HG02852 (cell line): ENCODE results near the gene ZNF280C.
A peak's percentile ranks its signal among the peaks of the same experiment; 100 is the strongest.
"Not testable (repeated sequence)": the region's sequence is repeated elsewhere in the genome, so short reads cannot be mapped to it uniquely, and the experiment has no call there.

ENCODE experiments used
- ATAC-seq: cut with Tn5 transposase; IDR thresholded peaks from one replicate; pipeline ENCODE4 v1.9.1; 2021; ENCODE audit warnings: mild to moderate bottlenecking, moderate library complexity; ENCODE audit not compliant: unreplicated experiment

ZNF280C gene, protein sequence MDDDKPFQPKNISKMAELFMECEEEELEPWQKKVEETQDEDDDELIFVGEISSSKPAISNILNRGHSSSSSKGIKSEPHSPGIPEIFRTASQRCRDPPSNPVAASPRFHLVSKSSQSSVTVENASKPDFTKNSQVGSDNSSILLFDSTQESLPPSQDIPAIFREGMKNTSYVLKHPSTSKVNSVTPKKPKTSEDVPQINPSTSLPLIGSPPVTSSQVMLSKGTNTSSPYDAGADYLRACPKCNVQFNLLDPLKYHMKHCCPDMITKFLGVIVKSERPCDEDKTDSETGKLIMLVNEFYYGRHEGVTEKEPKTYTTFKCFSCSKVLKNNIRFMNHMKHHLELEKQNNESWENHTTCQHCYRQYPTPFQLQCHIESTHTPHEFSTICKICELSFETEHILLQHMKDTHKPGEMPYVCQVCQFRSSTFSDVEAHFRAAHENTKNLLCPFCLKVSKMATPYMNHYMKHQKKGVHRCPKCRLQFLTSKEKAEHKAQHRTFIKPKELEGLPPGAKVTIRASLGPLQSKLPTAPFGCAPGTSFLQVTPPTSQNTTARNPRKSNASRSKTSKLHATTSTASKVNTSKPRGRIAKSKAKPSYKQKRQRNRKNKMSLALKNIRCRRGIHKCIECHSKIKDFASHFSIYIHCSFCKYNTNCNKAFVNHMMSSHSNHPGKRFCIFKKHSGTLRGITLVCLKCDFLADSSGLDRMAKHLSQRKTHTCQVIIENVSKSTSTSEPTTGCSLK

DNA sequence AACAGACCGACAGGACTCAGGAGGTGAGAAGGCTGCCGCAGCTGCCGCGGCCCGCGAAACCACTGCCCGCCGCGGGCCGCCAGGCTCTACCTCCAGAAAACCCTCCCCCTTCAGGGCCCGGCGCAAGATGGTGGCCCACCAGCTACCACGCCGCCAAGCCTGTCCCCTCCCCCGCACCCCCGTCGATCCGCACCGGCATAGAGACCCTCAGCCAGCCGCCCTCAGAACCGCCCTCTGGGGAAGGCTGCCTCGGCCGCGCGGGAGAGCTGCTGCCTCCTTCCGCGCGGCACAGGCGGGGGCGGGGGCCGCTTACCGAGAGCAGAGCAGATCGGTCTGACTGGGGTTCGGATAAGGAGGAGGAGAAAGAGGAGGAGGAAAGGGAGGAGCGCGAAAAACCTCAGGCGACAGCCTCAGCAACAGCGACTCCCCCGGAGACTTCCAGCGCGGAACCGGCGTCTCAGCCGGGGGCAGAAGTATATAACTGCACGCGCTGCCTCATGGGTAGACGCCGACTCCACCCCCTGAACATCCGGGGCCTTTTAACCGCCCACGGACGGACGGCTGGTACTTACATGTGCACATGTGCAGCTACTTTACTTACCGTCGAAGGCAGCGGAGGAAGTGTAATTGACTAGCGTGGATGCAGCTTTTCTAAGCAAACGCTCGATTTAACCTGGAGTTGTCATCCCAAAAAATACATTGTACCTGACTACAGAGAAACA, at the start of gene ZNF280C:
ZNF280C (minus strand) TSS at position 451 of the 722 bp plus-strand sequence. CDS start 8,450 bp downstream, outside the sequence.
- ATAC-seq, result peak; percentile 96

GRCh38 chrX:130304587-130305368, 36.1 kb upstream of the ZNF280C start:
- ATAC-seq, result no peak

- ATAC-seq, result no peak
Measured at GRCh38 chrX:130301977-130302376, 33.3 kb upstream of the ZNF280C start.

DNA sequence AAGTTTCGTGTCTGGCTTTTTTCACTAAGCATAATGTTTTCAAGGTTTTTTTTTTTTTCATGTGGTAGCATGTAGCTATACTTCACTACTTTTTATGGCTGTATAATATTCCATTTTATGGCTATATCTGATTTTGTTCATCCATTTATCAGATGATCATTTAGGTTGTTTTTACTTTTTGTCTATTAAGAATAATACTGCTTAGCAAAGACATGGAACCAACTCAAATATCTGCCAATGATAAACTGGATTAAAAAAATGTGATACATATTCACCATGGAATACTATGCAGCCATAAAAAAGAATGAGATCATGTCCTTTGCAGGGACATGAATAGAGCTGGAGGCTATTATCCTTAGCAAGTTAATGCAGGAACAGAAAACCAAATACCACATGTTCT, 32.7 kb upstream of the ZNF280C start:
- ATAC-seq, result no peak

DNA sequence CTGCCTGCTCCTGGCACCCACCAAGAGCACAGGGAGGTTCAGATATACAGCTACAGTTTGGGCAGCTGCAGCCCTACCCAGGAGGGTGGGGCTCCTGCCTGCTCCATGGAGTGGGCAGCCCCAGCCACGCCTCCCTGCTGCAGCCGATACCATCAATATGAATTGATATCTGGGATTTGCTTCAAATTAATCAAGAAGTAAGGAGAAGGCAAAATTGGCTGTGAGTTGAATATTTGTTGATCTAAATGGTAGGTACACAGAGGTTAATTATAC, 31.2 kb upstream of the ZNF280C start:
- ATAC-seq, result no peak

- ATAC-seq, result no peak
Measured at GRCh38 chrX:130299279-130300009, 30.7 kb upstream of the ZNF280C start.

DNA sequence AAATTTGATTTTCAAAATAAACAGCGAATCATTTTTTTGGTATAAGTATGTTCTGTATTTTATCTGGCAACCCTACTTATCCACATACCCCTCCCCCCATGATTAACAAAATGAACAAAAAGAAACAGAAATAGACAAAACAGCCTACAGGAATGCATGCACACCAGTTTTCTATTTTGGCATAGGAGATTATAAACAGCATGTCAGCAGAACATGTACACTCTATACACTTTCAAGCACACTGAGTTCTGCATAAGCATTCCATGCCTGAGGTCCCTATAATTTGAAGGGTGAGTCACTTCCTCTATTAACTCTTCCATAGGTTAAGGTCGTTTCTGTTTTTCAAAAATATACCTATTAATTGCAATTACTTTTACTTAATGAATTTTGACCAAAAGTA, 28.0 kb upstream of the ZNF280C start:
- no peak for ATAC-seq

GRCh38 chrX:130296297-130296678, 27.6 kb upstream of the ZNF280C start:
- ATAC-seq, result no peak

GRCh38 chrX:130295519-130296296, 27.0 kb upstream of the ZNF280C start:
- no peak for ATAC-seq

DNA sequence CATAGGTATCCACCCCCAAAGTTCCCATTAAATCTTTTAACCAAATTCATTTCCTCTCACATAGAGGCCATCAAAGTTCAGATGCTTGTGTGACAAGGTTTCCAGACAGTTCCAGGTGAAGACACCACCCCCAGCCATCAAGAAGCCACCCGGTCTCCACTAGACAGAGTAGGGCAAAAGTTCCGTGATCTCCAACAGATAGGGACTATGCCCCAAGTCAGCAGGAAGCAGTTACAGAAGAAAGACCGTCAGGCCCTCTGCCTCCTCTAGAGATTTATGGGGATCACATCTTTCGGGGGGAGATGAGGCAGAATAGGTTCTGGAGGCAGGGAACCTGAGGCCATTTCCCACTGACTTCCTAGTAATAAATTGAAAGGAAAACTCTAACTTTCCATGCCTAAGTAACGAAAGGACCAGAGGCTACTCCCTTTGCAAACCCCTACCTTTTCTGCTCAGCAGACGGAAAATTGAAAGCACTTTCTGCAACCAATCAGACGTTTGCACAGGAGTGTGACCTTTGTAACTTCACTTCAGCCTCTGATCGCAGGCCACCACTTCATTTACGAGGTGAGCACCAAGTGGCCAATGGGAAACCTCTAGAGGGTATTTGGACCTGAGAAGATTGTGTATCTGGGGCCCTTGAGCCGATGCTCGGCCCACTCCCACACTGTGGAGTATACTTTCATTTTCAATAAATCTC, 18.5 kb upstream of the ZNF280C start:
- no peak for ATAC-seq

DNA sequence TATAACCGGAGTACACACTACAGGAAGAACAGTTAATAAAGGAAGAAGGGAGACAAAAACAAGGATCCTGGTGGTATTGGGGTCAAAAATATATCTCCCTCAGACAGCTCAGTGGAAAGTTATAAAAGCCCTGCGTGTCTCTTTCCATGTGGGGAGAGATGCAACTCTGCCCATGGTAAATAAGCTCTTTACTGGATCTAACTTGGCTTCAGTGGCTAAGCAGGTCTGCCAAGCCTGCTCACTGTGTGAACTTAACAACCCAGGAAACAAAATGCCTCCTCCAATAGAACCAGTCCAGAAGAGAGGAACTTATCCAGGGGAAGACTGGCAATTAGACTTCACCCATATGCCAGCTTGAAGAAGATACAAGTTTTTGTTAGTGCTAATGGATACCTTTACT, 17.0 kb upstream of the ZNF280C start:
- no peak for ATAC-seq

DNA sequence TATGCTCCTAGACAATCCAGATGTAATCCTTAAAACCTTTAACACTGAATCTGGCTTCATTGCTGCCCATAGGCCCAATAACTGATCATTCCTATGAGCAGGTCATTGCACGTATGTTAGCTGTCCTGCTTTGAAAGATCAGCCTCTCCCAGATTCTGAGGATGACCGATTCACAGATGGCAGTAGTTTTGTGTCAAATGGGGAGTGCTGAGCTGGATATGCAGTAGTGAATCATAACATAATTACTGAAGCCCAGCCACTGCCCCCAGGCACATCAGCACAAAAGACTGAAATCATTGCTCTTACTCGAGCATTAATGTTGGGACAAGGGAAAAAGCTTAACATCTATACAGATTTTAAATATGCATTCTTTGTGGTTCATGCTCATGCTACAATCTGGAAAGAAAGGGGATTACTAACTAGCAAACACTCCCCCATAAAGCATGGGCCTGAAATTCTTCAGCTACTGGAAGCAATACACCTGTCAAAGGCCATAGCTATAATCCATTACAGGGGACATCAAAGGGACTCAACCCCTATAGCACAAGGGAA, 16.4 kb upstream of the ZNF280C start:
- ATAC-seq, result no peak

GRCh38 chrX:130282151-130282550, 13.5 kb upstream of the ZNF280C start:
- no peak for ATAC-seq

DNA sequence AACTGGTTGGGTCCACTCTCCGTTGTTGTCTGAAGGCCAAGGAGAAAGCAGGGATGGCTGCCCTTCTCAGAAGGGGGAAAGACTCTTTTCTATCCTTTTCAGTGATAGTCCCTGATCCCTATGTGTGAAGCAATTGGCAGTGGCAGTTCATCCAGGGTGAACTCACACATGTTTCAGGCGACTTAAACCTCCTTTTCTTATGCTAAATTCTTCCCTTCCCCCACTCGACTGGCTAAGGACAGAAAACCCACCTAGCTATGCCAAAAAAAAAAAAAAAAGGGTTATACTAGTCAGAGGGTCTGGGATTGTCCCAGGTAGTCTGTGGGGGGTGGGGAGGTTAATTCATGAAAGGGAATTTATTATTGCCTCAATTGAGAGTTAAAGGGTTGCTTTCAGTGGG, 12.2 kb upstream of the ZNF280C start:
- ATAC-seq, result no peak

DNA sequence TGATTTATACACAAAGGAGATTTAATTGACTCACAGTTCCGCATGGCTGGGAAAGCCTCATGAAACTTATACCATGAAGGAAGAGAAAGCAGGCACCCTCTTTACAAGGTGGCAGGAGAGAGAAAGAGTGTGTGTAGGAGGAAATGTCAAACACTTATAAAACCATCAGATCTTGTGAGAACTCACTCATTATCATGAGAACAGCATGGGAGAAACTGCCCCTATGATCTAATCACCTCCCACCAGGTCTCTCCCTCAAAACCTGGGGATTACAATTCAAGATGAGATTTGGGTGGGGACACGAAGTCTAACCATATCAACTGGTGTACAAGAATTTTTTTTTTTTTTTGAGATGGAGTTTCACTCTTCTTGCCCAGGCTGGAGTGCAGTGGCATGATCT, 3.6 kb upstream of the ZNF280C start:
- not testable (repeated sequence) for ATAC-seq

DNA sequence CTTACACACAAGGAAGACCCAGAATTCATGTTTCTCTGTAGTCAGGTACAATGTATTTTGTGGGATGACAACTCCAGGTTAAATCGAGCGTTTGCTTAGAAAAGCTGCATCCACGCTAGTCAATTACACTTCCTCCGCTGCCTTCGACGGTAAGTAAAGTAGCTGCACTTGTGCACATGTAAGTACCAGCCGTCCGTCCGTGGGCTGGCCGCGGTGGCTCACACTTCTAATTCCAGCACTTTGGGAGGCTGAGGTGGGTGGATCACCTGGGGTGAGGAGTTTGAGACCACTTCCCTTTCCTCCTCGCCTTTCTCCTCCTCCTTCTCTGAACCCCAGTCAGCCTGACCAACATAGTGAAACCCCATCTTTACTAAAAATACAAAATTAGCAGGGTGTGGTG, 692 bp upstream of the ZNF280C start:
- not testable (repeated sequence) for ATAC-seq

- peak; percentile 9 for ATAC-seq
Measured at GRCh38 chrX:130267956-130268448, 697 bp downstream of the ZNF280C start.

DNA sequence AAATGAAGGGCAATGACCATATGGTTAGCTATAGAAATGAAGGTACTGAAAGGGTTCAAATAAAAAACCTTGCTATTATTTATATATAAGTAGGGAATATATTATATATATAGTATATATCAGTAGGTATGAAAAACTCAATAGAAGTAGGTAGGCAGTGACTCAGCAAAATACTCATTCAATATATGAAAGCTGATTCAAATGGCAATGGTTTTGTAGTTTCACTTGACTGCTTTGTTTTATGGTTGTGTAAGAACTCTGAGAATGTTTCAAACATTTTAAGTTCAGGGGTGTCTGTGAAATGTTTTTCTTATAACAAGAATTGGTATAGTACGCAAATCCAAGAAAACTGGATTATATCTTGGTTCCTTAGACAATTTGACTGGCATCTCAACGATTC, 4.1 kb downstream of the ZNF280C start:
- ATAC-seq, result no peak

GRCh38 chrX:130263016-130263415, 5.7 kb downstream of the ZNF280C start:
- no peak for ATAC-seq
